Measurements from ENCODE around the gene C19orf73.
A peak's percentile ranks its signal among the peaks of the same experiment; 100 is the strongest.

C19orf73 gene

GRCh38 chr19:49120868-49121267 lies 1.9 kb upstream of the C19orf73 start:
- TF ChIP-seq GATA1 (IDR thresholded peaks at IDR 0.05; ENCODE audit: low read depth, low read length) (no peak), POLR2A (IDR thresholded peaks at IDR 0.05; ENCODE audit: low read length) (no peak)
- no peak for DNase-seq

GRCh38 chr19:49120325-49120683 lies 1.4 kb upstream of the C19orf73 start:
- TF ChIP-seq GATA1 (IDR thresholded peaks at IDR 0.05; ENCODE audit: low read depth, low read length) (no peak), POLR2A (IDR thresholded peaks at IDR 0.05; ENCODE audit: low read length) (no peak)
- no peak for DNase-seq

GRCh38 chr19:49119411-49120324 lies 725 bp upstream of the C19orf73 start, which contains the start of gene PPFIA3:
TSS of gene PPFIA3 (plus strand) at chr19:49119544. CDS start at chr19:49127874, 8,330 bp downstream.
- TF ChIP-seq GATA1 (IDR thresholded peaks at IDR 0.05; ENCODE audit: low read depth, low read length), result no peak
- TF ChIP-seq POLR2A (IDR thresholded peaks at IDR 0.05; ENCODE audit: low read length), result no peak
- DNase-seq, result peak in 1 of 2 experiments; percentile 49

DNA sequence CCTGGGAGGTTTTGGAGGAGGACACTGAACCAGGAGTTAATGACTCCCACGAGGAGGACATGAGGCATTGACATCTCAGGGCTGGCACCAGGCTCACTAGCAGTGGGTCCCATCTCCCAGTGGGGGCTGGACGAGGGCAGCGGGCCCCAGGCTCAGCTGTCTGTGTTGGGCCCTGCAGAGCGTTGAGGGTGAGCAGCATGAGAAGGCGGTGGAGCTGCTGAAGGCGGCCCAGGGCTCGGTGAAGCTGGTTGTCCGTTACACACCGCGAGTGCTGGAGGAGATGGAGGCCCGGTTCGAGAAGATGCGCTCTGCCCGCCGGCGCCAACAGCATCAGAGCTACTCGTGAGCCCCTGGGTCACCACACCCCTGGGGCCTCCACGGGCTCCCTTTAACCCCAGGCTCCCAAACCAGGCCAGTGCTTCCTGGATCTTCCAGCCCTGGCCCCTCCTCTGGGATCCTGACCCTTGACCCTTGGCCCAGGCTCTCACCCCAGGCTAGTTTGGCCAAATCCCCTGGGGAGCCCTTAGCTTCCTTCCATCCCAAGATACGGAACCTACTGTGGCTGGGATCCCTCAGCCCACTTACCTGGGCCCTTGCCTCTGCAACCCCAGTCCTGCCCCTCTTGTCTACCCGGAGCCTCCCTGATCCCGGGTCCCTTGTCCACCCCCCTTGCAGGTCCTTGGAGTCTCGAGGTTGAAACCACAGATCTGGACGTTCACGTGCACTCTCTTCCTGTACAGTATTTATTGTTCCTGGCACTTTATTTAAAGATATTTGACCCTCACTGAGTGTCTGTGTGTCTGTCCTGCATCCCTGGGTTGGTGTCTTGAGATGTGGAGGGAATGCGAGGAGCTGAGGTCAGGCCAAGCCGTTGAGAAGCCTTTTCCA lies 1.0 kb downstream of the C19orf73 start:
- DNase-seq, result no peak
- TF ChIP-seq POLR2A (IDR thresholded peaks at IDR 0.05; ENCODE audit: low read length) (no peak), GATA1 (IDR thresholded peaks at IDR 0.05; ENCODE audit: low read depth, low read length) (no peak)

DNA sequence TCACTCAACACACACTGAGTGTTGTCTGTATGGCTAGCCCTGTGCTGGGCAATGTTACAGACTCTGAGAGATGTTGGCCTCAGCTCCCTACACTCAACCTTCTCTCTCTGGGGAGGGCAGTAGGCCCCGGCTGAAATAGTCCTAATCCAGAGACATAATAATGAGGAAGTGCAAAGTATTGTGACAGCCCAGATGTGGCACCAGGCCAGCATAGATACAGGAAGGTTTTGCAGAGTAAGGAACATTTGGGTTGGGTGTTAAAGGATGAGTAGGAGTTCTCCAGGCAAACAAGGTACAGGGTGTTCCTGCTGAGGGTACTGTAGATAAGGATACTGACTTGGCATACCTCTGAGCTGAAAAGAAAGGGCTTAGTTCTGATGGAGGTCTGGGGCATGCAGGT lies 2.4 kb downstream of the C19orf73 start:
- no peak for TF ChIP-seq POLR2A (IDR thresholded peaks at IDR 0.05; ENCODE audit: low read length)
- TF ChIP-seq GATA1 (IDR thresholded peaks at IDR 0.05; ENCODE audit: low read depth, low read length), result no peak
- no peak for DNase-seq

GRCh38 chr19:49114630-49115363 lies 4.1 kb downstream of the C19orf73 start:
- DNase-seq, result peak in 1 of 2 experiments; percentile 56
- TF ChIP-seq GATA1 (IDR thresholded peaks at IDR 0.05; ENCODE audit: low read depth, low read length) (no peak), POLR2A (IDR thresholded peaks at IDR 0.05; ENCODE audit: low read length) (no peak)

DNA sequence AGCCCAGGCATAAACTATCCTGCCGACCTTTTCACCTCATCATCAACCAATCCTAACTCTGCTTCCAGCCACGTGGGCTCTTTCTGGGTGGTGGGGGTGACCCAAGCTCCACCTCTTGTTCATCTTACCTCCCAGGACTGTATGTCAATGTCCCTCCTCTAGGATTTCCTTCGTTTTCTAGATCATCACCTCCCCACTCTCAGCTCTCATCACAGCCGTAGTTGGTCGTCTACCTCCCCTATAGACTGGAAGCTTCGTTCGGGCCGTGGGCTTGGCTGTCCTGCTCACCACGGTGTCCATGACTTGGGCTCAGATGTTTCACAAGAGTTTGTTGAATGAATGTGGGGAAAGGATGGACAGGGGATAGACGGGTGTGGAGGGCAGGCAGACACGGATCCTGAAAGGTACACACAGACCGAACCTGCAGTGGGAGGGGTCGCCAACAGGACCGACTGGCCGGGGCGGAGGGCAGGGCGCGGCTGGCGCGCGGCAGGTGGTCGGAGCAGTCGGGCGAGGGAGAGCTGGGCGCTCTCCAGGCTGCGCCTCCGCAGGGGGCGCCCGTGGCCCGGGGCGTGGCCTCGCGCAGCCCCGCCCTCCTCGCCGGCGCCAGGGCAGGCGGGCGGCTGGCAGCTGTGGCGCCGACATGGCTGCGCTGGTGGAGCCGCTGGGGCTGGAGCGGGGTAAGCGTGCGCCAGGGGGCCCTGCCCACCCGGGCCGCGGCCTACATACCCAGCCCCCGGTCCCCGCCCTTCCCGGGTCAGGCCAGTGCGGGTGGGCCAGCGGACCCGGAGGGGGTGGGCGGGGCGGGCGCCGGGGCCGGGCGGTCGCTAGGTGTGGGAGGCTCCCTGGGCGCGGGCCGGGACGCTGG lies 4.9 kb downstream of the C19orf73 start, which contains the start of gene LIN7B:
Gene LIN7B, plus strand, starts transcription at position 609 of the 868 bp plus-strand sequence. Its CDS starts 35 bp downstream, at position 644.
- TF ChIP-seq GATA1 (IDR thresholded peaks at IDR 0.05; ENCODE audit: low read depth, low read length) (no peak), POLR2A (IDR thresholded peaks at IDR 0.05; ENCODE audit: low read length) (peak; percentile 32)
- DNase-seq, result peak; percentile 82 to 91

DNA sequence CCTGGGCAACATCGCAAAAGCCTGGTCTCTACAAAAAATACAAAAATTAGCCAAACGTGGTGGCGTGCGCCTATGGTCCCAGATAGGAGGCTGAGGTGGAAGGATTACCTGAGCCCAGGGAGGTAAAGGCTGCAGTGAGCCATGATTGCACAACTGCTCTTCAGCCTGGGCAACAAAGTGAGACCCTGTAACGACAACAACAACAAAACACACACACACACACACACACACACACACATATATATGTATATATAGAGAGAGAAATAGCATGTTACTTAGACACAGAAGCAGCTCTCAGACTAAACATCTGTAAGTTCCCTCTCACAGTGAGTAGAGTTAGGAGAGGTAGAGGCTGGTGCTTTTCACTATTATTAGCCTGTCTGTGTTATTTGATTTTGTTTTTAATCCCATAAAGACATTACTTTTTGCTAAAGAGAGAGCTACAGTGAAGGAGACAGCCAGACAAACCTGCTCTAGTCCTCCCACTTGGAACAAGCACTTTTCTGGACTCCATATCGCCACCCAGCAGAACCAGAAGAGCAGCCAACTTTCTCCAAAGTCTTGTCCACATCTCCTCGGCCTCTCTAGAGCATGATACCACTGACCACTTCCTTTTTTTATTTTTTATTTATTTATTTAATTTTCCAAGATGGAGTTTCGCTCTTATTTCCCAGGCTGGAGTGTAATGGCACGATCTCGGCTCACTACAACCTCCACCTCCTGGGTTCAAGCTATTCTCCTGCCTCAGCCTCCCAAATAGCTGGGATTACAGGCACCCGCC lies 7.5 kb downstream of the C19orf73 start:
- DNase-seq, result no peak
- TF ChIP-seq POLR2A (IDR thresholded peaks at IDR 0.05; ENCODE audit: low read length) (no peak), GATA1 (IDR thresholded peaks at IDR 0.05; ENCODE audit: low read depth, low read length) (no peak)

- TF ChIP-seq GATA1 (IDR thresholded peaks at IDR 0.05; ENCODE audit: low read depth, low read length) (no peak), POLR2A (IDR thresholded peaks at IDR 0.05; ENCODE audit: low read length) (no peak)
- no peak for DNase-seq
Measured at GRCh38 chr19:49110567-49110966, 8.4 kb downstream of the C19orf73 start.

DNA sequence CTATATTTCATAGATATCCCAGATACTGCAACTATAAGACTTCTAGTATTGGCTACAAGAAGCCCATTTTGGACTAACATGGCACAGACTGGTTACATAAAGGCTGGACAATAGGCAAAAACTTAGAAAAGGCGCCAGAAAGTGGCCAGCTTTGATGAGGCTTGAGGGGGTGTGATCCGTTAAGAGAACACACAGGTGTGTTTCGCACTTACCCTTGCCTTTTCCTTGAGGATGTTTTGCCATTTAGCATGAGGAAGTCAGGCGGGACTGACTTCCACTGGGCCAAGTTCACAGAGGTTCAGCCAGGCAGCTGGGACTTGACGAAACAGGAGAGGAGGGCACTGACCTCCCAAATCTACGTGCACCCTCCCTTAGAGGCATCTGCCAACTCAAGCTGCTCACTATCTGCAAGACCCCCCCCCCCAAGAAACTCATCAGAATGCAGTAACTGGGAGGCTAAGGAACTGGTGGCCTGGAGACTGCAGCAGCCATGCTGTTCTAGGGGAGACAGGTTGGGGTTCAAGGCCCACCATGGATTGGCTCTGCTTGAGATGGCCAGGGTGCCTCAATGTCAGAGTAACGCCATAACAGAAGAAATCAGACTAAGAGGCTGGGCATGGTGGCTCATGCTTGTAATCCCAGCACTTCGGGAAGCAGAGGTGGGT lies 9.2 kb downstream of the C19orf73 start:
- DNase-seq, result no peak
- TF ChIP-seq GATA1 (IDR thresholded peaks at IDR 0.05; ENCODE audit: low read depth, low read length) (no peak), POLR2A (IDR thresholded peaks at IDR 0.05; ENCODE audit: low read length) (no peak)

DNA sequence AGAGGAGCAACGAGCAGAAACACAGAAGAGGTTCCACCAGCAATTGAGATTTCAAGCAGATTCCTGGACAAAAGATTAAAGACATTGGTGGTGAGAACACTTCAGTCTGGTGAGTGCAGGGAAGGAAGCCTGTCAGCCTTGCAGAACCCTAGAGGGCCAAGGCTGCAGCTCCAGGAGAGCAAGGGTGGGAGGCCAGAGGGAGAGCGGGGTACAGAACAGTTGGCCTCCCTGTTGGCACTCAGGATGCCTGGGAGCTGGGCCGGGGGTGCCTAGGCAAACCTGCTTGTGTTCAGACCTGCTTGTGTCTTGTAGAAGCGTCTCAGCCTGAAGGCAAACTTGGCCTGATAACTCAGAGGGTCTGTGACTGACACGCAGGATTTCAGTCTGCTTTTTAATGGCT lies 9.9 kb downstream of the C19orf73 start:
- DNase-seq, result no peak
- TF ChIP-seq GATA1 (IDR thresholded peaks at IDR 0.05; ENCODE audit: low read depth, low read length) (no peak), POLR2A (IDR thresholded peaks at IDR 0.05; ENCODE audit: low read length) (no peak)
